K562 (cell line): ENCODE results near the gene PANK2. TPM values are rescaled to one million over a fixed set of nuclear protein-coding genes. Genes with fewer than 3 reads are reported as not detected.

Source experiments
- ASH1L ChIP-seq: fragments of 450-650 bp; IDR thresholded peaks from 2 replicates; pipeline ENCODE4 v1.6.1; 2018; ENCODE audit warnings: borderline replicate concordance, mild to moderate bottlenecking, low read depth; ENCODE audit not compliant: partially characterized antibody
- CCNT2 ChIP-seq: IDR thresholded peaks from 2 replicates; pipeline ENCODE4 v1.6.1; 2011; ENCODE audit warnings: borderline replicate concordance, low read depth, mild to moderate bottlenecking, moderate library complexity, mixed read lengths, low read length; ENCODE audit not compliant: insufficient read length; ENCODE audit errors: extremely low read depth
- CREB1 ChIP-seq, 2 experiments: sonication (generic) in 1 of 2; formaldehyde crosslinking in 1 of 2; IDR thresholded peaks; 2 replicates each; pipeline versions ENCODE4 v1.6.1 to v1.8.0; 2012 to 2022; ENCODE audit warnings: inconsistent platforms in 1 of 2, mild to moderate bottlenecking in 1 of 2, missing genetic modification reagents in 1 of 2, moderate library complexity in 1 of 2
- EP400 ChIP-seq: fragments of 450-650 bp; IDR thresholded peaks from 2 replicates; pipeline ENCODE4 v1.6.1; 2017; ENCODE audit warnings: antibody characterized with exemption, mild to moderate bottlenecking, moderate library complexity
- ERF ChIP-seq: fragments of 450-650 bp; formaldehyde crosslinking; IDR thresholded peaks from 2 replicates; pipeline ENCODE4 v1.4.0; 2020; ENCODE audit warnings: mild to moderate bottlenecking, mixed read lengths
- RFX7 ChIP-seq: fragments of 250-450 bp; sonication (Bioruptor Pico); IDR thresholded peaks from 2 replicates; pipeline ENCODE4 v1.5.1; 2021; ENCODE audit warnings: mild to moderate bottlenecking
- SMARCA4 ChIP-seq: fragments of 450-650 bp; IDR thresholded peaks from 2 replicates; pipeline ENCODE4 v1.6.1; 2016
- TBL1XR1 ChIP-seq, 2 experiments: IDR thresholded peaks; 2 replicates each; pipeline ENCODE4 v1.6.1; 2012; ENCODE audit warnings: improper control_type of control experiment in 2 of 2, low read length in 2 of 2, mild to moderate bottlenecking in 1 of 2
- ZC3H8 ChIP-seq: fragments of 450-650 bp; IDR thresholded peaks from 2 replicates; pipeline ENCODE4 v1.6.1; 2017
- ZNF507 ChIP-seq: conservative IDR thresholded peaks from 2 replicates; pipeline ENCODE4 v1.6.1; 2017; ENCODE audit warnings: missing genetic modification characterization, missing compliant biosample characterization
- polyA plus RNA-seq, 8 experiments: library from polyadenylated mRNA; depleted of rRNA in 4 of 8; stranded (reverse) in 5 of 8; unstranded in 3 of 8; fragments of >200 nt; fragmentation: Nextera tagmentation in 2 of 8; fragmentation: Illumina TruSeq in 1 of 8; extraction: Ambion mirVana in 2 of 8; extraction: Trizol in 1 of 8; gene quantifications; 2 replicates each; pipeline versions ENCODE4 v1.2.1 to v1.2.3, GENCODE V29; 2011 to 2014; ENCODE audit warnings: inconsistent platforms in 1 of 8, missing spikeins in 1 of 8
- total RNA-seq, 7 experiments: library from RNA; depleted of rRNA in 6 of 7; stranded (reverse); fragments of >200 nt in 6 of 7; fragmentation: Illumina TruSeq in 2 of 7; extraction: Trizol in 2 of 7; gene quantifications; 2 replicates each; pipeline versions ENCODE4 v1.2.1 to v1.2.3, GENCODE V29; 2011 to 2021; ENCODE audit warnings: low replicate concordance in 1 of 7
- TF ChIP-seq, protein P1 (sequence below), 2 experiments: fragments of 450-650 bp in 1 of 2; sonication (generic) in 1 of 2; formaldehyde crosslinking in 1 of 2; IDR thresholded peaks; 2 replicates each; pipeline versions ENCODE4 v1.7.1 to v1.9.0; 2016 to 2022; ENCODE audit warnings: inconsistent platforms in 1 of 2, mild to moderate bottlenecking in 1 of 2, missing genetic modification reagents in 1 of 2
- TF ChIP-seq, protein P2 (sequence below): sonication (generic); formaldehyde crosslinking; IDR thresholded peaks from 2 replicates; pipeline ENCODE4 v1.8.1; 2023; ENCODE audit warnings: mild to moderate bottlenecking, missing genetic modification reagents, moderate library complexity
- TF ChIP-seq, protein P3 (sequence below): fragments of 450-650 bp; IDR thresholded peaks from 2 replicates; pipeline ENCODE4 v1.6.1; 2014; ENCODE audit warnings: low read depth, mild to moderate bottlenecking, moderate library complexity, borderline replicate concordance
- TF ChIP-seq, protein P4 (sequence below): fragments of 200-800 bp; sonication (Bioruptor generic); IDR thresholded peaks from 2 replicates; pipeline ENCODE4 v1.6.1; 2017; ENCODE audit warnings: missing genetic modification characterization, missing compliant biosample characterization

PANK2 gene
- total and polyA plus RNA-seq, 9 of the 15 experiments (the other 6 are each of a cell fraction or from before 2014, with no cell fraction given) = 14.9 to 43.5 (median 31.4) TPM

DNA sequence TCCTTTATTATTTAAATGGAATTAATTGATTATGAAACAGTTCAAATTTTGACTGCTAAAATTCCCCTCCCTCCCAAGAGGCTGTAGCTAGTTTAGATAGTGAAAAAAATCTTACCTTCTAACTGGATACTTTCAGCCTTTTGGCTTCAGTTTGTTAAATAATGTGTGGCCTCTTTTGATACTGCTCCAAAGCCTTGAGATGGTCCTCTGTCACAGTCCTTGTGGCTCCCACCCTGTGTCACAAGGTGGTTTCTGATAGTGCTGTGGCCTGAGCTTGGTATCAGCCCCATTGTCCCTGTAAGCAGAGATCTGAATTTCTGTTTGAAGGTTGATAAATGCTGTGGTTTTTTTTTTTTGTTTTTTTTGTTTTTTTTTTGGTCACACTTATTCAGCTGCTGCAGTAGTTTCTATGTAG, 20.8 kb downstream of the PANK2 start (continued):
- TF ChIP-seq, protein P1, sequence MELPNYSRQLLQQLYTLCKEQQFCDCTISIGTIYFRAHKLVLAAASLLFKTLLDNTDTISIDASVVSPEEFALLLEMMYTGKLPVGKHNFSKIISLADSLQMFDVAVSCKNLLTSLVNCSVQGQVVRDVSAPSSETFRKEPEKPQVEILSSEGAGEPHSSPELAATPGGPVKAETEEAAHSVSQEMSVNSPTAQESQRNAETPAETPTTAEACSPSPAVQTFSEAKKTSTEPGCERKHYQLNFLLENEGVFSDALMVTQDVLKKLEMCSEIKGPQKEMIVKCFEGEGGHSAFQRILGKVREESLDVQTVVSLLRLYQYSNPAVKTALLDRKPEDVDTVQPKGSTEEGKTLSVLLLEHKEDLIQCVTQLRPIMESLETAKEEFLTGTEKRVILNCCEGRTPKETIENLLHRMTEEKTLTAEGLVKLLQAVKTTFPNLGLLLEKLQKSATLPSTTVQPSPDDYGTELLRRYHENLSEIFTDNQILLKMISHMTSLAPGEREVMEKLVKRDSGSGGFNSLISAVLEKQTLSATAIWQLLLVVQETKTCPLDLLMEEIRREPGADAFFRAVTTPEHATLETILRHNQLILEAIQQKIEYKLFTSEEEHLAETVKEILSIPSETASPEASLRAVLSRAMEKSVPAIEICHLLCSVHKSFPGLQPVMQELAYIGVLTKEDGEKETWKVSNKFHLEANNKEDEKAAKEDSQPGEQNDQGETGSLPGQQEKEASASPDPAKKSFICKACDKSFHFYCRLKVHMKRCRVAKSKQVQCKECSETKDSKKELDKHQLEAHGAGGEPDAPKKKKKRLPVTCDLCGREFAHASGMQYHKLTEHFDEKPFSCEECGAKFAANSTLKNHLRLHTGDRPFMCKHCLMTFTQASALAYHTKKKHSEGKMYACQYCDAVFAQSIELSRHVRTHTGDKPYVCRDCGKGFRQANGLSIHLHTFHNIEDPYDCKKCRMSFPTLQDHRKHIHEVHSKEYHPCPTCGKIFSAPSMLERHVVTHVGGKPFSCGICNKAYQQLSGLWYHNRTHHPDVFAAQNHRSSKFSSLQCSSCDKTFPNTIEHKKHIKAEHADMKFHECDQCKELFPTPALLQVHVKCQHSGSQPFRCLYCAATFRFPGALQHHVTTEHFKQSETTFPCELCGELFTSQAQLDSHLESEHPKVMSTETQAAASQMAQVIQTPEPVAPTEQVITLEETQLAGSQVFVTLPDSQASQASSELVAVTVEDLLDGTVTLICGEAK (IDR thresholded peaks at IDR 0.05) = peak; percentile 53; the same call in 1 of the 2 replicates
- TF ChIP-seq, protein P1 (CRISPR knock-in tag; IDR thresholded peaks at IDR 0.05) = no peak
- TF ChIP-seq, protein P2, sequence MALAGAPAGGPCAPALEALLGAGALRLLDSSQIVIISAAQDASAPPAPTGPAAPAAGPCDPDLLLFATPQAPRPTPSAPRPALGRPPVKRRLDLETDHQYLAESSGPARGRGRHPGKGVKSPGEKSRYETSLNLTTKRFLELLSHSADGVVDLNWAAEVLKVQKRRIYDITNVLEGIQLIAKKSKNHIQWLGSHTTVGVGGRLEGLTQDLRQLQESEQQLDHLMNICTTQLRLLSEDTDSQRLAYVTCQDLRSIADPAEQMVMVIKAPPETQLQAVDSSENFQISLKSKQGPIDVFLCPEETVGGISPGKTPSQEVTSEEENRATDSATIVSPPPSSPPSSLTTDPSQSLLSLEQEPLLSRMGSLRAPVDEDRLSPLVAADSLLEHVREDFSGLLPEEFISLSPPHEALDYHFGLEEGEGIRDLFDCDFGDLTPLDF = no peak
- TF ChIP-seq ZNF507 = no peak
- TF ChIP-seq EP400 = 0 out of 2 replicates have a peak, but pooled peaks have one; percentile 14
- TF ChIP-seq ASH1L = no peak
- TF ChIP-seq, protein P3, sequence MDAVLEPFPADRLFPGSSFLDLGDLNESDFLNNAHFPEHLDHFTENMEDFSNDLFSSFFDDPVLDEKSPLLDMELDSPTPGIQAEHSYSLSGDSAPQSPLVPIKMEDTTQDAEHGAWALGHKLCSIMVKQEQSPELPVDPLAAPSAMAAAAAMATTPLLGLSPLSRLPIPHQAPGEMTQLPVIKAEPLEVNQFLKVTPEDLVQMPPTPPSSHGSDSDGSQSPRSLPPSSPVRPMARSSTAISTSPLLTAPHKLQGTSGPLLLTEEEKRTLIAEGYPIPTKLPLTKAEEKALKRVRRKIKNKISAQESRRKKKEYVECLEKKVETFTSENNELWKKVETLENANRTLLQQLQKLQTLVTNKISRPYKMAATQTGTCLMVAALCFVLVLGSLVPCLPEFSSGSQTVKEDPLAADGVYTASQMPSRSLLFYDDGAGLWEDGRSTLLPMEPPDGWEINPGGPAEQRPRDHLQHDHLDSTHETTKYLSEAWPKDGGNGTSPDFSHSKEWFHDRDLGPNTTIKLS = no peak
- peak; percentile 95 for TF ChIP-seq SMARCA4
- TF ChIP-seq RFX7 (CRISPR knock-in tag) = no peak
- TF ChIP-seq TBL1XR1 (IDR thresholded peaks at IDR 0.05; ENCODE audit: low read length in 2 of 2) = peak; percentile 61 to 64; a peak in 1 of 4 replicates
- peak; percentile 60 for TF ChIP-seq CCNT2
- TF ChIP-seq, protein P4, sequence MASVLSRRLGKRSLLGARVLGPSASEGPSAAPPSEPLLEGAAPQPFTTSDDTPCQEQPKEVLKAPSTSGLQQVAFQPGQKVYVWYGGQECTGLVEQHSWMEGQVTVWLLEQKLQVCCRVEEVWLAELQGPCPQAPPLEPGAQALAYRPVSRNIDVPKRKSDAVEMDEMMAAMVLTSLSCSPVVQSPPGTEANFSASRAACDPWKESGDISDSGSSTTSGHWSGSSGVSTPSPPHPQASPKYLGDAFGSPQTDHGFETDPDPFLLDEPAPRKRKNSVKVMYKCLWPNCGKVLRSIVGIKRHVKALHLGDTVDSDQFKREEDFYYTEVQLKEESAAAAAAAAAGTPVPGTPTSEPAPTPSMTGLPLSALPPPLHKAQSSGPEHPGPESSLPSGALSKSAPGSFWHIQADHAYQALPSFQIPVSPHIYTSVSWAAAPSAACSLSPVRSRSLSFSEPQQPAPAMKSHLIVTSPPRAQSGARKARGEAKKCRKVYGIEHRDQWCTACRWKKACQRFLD (CRISPR knock-in tag) = peak; percentile 64; the same call in 1 of the 2 replicates
- TF ChIP-seq ERF (CRISPR knock-in tag) = no peak
- TF ChIP-seq ZC3H8 = no peak
- 0 out of 2 replicates have a peak, but pooled peaks have one; percentile 33 for TF ChIP-seq CREB1 (IDR thresholded peaks at IDR 0.05)
- TF ChIP-seq CREB1 (CRISPR knock-in tag; IDR thresholded peaks at IDR 0.05) = no peak
